SKM-1 treated with dmso at 0.1 percent for 144 hours (cell line): Measurements from ENCODE around the gene ID3.
"Not testable (repeated sequence)": the region's sequence is repeated elsewhere in the genome, so short reads cannot be mapped to it uniquely, and the experiment has no call there.

Source experiments
- DNase-seq: peaks from one replicate; lab custom pipeline; 2025; ENCODE audit not compliant: unreplicated experiment; lab: John Stamatoyannopoulos, UW

Gene ID3

GRCh38 chr1:23553231-23554126 lies 5.8 kb downstream of the ID3 start:
- DNase-seq: no peak

GRCh38 chr1:23551849-23552248 lies 7.5 kb downstream of the ID3 start:
- no peak for DNase-seq

DNA sequence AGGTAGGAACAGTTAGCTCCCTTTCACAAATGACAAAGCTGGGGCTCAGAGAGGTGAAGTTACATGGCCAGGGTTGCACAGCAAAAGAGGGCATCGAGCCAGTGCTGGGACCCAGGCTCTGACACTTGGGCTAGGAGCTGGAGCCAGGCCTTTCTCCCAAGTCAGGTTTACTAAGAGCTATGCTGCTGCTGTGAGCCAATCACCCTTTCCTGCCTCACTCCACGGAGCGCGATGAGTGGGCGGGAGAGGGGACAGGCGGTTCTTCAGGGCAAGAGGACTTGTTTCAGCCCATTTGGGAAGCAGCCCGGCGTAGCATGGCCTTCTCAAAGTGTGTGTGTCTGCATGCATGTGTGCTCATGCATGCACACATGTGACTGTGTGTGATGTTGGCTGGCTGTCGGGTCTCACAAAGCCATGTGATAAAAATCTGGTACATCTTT lies 10.6 kb downstream of the ID3 start:
- DNase-seq: no peak

- DNase-seq: no peak
Observed at GRCh38 chr1:23546897-23547584, 12.3 kb downstream of the ID3 start.

DNA sequence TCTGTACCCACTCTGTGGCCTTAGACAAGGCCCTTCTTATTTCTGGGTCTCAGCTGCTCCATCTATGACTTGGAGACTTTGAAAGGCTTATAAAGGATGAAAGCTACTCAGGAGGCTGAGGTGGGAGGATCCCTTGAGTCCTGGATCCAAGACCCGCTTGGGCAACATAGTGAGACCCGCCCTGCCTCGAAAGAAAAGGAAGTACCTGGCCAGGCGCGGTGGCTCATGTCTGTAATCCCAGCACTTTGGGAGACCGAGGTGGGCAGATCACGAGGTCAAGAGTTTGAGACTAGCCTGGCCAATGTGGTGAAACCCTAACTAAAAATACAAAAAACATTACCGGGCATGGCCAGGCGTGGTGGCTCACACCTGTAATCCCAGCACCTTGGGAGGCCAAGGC lies 13.4 kb downstream of the ID3 start:
- no peak for DNase-seq

- DNase-seq: peak; percentile 51
Observed at GRCh38 chr1:23544444-23545389, 14.6 kb downstream of the ID3 start.

DNA sequence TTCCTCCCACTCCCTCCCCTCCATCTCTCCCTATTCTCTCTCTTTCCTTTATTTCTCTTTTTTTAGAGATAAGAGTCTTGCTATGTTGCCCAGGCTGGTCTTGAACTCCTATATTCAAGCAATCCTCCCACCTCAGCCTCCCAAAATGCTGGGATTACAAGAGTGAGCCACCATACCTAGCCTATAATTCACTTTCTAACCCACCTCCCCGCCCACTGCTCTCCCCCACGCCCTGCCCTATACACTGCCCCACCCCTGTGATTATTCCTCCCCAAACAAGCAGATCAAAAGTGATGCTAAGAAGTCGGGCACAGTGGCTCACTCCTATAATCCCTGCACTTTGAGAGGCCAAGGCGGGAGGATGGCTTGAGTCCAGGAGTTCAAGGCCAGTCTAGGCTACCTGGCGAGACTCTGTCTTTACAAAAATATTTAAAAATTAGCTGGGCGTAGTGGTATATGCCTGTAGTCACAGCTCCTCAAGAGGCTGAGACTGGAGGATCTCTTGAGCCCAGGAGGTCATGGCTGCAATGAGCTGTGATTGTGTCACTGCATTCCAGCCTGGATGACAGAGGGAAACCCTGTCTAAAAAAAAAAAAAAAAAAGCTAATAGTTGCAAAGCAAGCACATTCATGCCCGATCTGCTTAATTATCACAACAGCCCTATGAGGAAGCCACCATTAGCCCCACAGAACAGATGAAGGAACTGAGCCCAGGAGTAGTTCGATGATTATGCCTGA lies 15.4 kb downstream of the ID3 start:
- no peak for DNase-seq

DNA sequence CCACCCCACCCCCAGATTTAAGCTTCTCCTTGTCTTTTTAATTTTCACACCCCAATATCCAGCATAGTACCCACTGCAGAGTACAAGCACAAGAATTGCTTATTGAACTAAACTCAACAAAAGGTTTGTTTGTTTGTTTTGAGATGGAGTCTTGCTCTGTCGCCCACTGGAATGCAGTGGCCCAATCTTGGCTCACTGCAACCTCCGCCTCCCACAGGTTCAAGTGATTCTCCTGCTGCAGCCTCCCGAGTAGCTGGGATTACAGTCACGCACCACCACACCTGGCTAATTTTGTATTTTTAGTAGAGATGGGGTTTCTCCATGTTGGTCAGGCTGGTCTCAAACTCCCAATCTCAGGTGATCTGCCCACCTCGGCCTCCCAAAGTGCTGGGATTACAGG lies 16.4 kb downstream of the ID3 start:
- DNase-seq: not testable (repeated sequence)

GRCh38 chr1:23539698-23540266 lies 19.5 kb downstream of the ID3 start:
- peak; percentile 88 for DNase-seq

DNA sequence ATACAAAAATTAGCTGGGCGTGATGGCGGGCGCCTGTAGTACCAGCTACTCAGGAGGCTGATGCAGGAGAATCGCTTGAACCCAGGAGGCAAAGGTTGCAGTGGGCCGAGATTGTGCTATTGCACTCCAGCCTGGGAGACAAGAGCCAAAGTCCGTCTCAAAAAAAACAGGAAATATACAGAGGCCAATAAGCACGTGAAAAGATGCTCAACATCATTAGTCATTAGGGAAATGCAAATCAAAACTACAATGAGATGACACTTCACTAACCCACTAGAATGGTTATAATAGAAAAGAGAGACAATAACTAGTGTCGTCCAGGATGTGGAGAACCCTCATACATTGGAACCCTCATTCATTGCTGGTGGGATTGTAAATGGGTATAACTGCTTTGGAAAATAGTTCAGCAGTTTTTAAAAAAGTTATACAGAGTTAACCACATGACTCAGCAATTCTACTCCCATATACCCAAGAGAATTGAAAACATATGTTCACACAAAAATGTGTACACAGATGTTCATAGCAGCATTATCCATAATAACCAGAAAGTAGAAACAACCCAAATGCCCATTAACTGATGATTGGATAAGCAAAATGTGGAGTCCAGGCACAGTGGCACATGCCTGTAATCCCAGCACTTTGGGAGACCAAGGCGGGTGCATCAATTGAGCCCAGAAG lies 21.9 kb downstream of the ID3 start:
- no peak for DNase-seq

- DNase-seq: peak; percentile 71
Observed at GRCh38 chr1:23533246-23534023, 25.9 kb downstream of the ID3 start.

- DNase-seq: no peak
Observed at GRCh38 chr1:23531562-23532094, 27.7 kb downstream of the ID3 start.

DNA sequence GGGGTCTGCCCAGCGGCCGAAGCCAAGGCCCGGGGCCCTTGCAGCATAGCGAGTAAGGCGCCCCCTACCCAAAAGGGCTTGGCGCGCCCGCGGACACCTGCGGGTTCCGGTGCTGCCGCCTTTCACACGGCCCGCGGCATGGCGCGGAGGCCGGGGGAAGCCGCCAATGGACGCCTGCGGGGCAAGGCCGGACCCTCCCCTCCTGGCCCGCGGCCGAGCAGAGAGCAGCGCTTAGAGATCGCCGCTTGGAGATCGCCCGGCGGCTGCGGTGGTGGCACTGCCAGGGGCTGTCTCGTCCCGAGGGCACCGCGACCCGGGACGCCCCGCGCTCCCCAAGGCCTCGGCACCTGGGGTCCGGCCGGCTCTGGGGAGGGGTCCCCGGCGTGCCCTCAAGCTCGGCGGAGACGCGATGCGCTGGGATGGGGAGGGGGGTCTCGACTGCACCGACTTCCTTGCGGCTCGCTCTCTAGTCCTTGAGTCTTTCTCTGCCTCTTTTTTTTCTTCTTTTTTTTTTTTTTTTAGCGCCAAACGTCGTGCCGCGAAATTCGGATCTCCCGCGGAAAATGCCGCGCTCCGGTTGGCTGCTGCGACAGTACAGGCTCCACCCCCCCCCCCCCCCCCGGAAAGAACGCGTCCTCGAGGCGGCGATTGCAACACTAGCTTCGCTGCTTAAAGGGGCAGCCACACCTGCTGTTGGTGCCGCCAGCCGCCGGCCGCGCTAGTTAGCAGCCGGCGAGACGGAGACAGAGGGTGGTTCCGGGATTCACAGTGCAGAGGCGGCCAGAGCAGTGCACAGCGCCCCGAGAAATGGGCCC lies 28.3 kb downstream of the ID3 start, which contains the start of gene E2F2:
Gene E2F2, minus strand, starts transcription at position 487 of the 815 bp plus-strand sequence. Its CDS starts 440 bp downstream, at position 47.
- DNase-seq: peak; percentile 13

DNA sequence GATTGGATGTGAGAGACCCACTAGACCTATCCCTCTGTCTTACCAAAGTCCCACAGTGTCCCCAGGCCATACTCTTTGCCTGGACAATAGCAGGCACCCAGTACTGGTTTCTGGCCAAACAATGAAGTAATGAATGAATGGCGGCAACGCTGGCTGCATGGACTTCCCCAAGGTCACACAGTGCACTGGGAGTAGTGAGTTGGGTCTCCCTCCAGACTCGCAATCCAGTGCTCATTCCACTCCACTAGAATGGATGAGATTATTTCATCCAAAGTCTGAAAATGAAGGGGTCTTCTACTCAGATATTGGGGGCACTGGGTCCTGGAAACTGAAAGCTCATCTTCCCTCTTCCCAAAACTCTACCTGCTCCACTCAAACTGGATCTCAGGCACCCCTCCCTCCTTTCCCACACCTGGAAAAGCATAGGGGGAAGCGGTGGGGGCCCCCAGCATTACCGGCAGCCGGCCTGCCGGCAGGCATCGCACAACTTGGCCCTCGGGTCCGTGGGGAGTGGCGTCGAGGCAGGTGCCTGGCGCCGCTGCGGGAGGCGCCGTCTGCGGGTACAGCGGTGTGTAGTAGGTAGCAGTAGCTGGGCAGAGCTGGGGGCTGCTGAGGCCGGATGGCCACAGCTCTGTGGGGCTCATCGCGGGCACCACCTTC lies 29.1 kb downstream of the ID3 start:
- no peak for DNase-seq

GRCh38 chr1:23529146-23530086 lies 29.9 kb downstream of the ID3 start:
- DNase-seq: no peak
